Keratinocyte (primary cell): ENCODE data around the gene XRCC1. TPM values are rescaled to one million over a fixed set of nuclear protein-coding genes. Genes with fewer than 3 reads are reported as not detected.
A peak's percentile ranks its signal among the peaks of the same experiment; 100 is the strongest.

Experiments used
- DNase-seq: peaks from one replicate; pipeline ENCODE4 v3.0.0-alpha.2; 2011; ENCODE audit warnings: low read depth, missing footprints, low spot score
- FAIRE-seq: peaks from 2 replicates; lab custom pipeline; 2011; peaks lifted over from hg19 to GRCh38; lab: Jason Lieb, UNC
- H2AFZ ChIP-seq: 2 replicates; pipeline ENCODE4 v1.6.0; 2012; ENCODE audit warnings: low read length, control low read depth, inconsistent platforms; ENCODE audit not compliant: control insufficient read depth
- H3K27ac ChIP-seq: 2 replicates; pipeline ENCODE4 v1.5.1; 2011; ENCODE audit warnings: low read length; ENCODE audit not compliant: control insufficient read depth, insufficient read depth
- H3K27me3 ChIP-seq: 3 replicates; pipeline ENCODE4 v1.6.0; 2011; ENCODE audit warnings: low read length; ENCODE audit not compliant: control insufficient read depth, insufficient read depth; ENCODE audit errors: extremely low read depth
- H3K36me3 ChIP-seq, 2 experiments: 2 replicates in 1 of 2; 3 replicates in 1 of 2; pipeline ENCODE4 v1.5.1; 2011; ENCODE audit warnings: low read length in 2 of 2, mild to moderate bottlenecking in 1 of 2; ENCODE audit not compliant: control insufficient read depth in 2 of 2, insufficient read depth in 2 of 2; ENCODE audit errors: extremely low read depth in 1 of 2
- H3K4me1 ChIP-seq: 3 replicates; pipeline ENCODE4 v1.5.1; 2011; ENCODE audit warnings: low read length; ENCODE audit not compliant: control insufficient read depth, insufficient read depth; ENCODE audit errors: extremely low read depth
- H3K4me2 ChIP-seq: 3 replicates; pipeline ENCODE4 v1.6.0; 2011; ENCODE audit warnings: low read depth, low read length; ENCODE audit not compliant: control insufficient read depth, insufficient read depth; ENCODE audit errors: extremely low read depth
- H3K4me3 ChIP-seq, 3 experiments: fragments of 200-600 bp in 1 of 3; sonication (generic) in 1 of 3; 2 replicates in 2 of 3; 3 replicates in 1 of 3; pipeline ENCODE4 v1.5.1; 2011 to 2016; ENCODE audit warnings: low read length in 3 of 3, mild to moderate bottlenecking in 3 of 3, control low read depth in 2 of 3, inconsistent platforms in 1 of 3, low read depth in 1 of 3, mixed read lengths in 1 of 3, mixed run types in 1 of 3, moderate library complexity in 1 of 3; ENCODE audit not compliant: control insufficient read depth in 2 of 3, insufficient read depth in 2 of 3; ENCODE audit errors: extremely low read depth in 1 of 3
- H3K79me2 ChIP-seq: 2 replicates; pipeline ENCODE4 v1.6.0; 2012; ENCODE audit warnings: low read length; ENCODE audit not compliant: control insufficient read depth, insufficient read depth
- H3K9ac ChIP-seq: 3 replicates; pipeline ENCODE4 v1.6.0; 2011; ENCODE audit warnings: low read length; ENCODE audit not compliant: control insufficient read depth, insufficient read depth; ENCODE audit errors: extremely low read depth
- H3K9me1 ChIP-seq: 3 replicates; pipeline ENCODE4 v1.6.0; 2011; ENCODE audit warnings: low read length; ENCODE audit not compliant: control insufficient read depth, insufficient read depth; ENCODE audit errors: extremely low read depth
- H3K9me3 ChIP-seq: 2 replicates; pipeline ENCODE4 v1.5.1; 2012; ENCODE audit warnings: low read depth, low read length; ENCODE audit not compliant: control insufficient read depth
- H4K20me1 ChIP-seq: 3 replicates; pipeline ENCODE4 v1.6.0; 2011; ENCODE audit warnings: low read length; ENCODE audit not compliant: control insufficient read depth, insufficient read depth; ENCODE audit errors: extremely low read depth
- EZH2 ChIP-seq: IDR thresholded peaks from one replicate; pipeline ENCODE4 v1.6.1; 2012; ENCODE audit warnings: inconsistent platforms, mild to moderate bottlenecking, low read length, moderate library complexity
- dilution Hi-C: fragments of 300-500 bp; cut with MboI; formaldehyde crosslinking; loops from one replicate; pipeline ENCODE4 v1.7.0; 2020; ENCODE audit warnings: low sequenced_read_pairs; ENCODE audit not compliant: extremely low pct_ligation_motif_present
- polyA plus RNA-seq, 5 experiments: library from polyadenylated mRNA; depleted of rRNA in 3 of 5; stranded (reverse) in 3 of 5; stranded (forward) in 1 of 5; unstranded in 1 of 5; fragments of >200 nt; gene quantifications; 1 replicate in 1 of 5; 2 replicates in 3 of 5; 3 replicates in 1 of 5; pipeline versions ENCODE4 v1.2.1 to v1.2.3, GENCODE V29; 2011 to 2012; ENCODE audit warnings: missing spikeins in 2 of 5, low read depth in 1 of 5, low replicate concordance in 1 of 5
- TF ChIP-seq, protein P1 (sequence below), 3 experiments: IDR thresholded peaks in 1 of 3; conservative IDR thresholded peaks in 1 of 3; optimal IDR thresholded peaks in 1 of 3; 2 replicates in 2 of 3; 3 replicates in 1 of 3; pipeline versions ENCODE3 to v1.5.1; 2011; ENCODE audit warnings: low read length in 3 of 3, mild to moderate bottlenecking in 3 of 3, moderate library complexity in 2 of 3, control low read depth in 1 of 3, inconsistent platforms in 1 of 3; ENCODE audit not compliant: insufficient read depth in 2 of 3; ENCODE audit errors: extremely low read depth in 1 of 3

Gene XRCC1
- polyA plus RNA-seq, 1 donor (not counting 4 experiments of a cell fraction or from before 2014, with no cell fraction given) = 16.3 TPM

GRCh38 chr19:43570174-43570791 is 5.0 kb downstream of the XRCC1 start:
- no peak overlapping the region for H3K27ac ChIP-seq
- FAIRE-seq = peak; percentile 55
- dilution Hi-C loops = no loop called here

GRCh38 chr19:43569657-43570056 is 5.7 kb downstream of the XRCC1 start:
- Histone ChIP-seq H3K9ac (no peak overlapping the region), H3K79me2 (peaks cover 15% of the 10 kb centered on the region), H4K20me1 (no peaks in the 10 kb centered on the region), H3K4me3 (no peak overlapping the region), H3K27ac (no peak overlapping the region), H3K9me1 (no peaks in the 10 kb centered on the region), H3K4me1 (peaks cover 10% of the 10 kb centered on the region), H3K4me2 (no peak overlapping the region), H3K36me3 (peaks cover 0 to 4% of the 10 kb centered on the region in 2 experiments), H3K27me3 (no peaks in the 10 kb centered on the region), H2AFZ (no peak overlapping the region), H3K9me3 (no peaks in the 10 kb centered on the region)
- DNase-seq = no peak
- FAIRE-seq = no peak
- dilution Hi-C loops = no loop called here
- TF ChIP-seq, protein P1, sequence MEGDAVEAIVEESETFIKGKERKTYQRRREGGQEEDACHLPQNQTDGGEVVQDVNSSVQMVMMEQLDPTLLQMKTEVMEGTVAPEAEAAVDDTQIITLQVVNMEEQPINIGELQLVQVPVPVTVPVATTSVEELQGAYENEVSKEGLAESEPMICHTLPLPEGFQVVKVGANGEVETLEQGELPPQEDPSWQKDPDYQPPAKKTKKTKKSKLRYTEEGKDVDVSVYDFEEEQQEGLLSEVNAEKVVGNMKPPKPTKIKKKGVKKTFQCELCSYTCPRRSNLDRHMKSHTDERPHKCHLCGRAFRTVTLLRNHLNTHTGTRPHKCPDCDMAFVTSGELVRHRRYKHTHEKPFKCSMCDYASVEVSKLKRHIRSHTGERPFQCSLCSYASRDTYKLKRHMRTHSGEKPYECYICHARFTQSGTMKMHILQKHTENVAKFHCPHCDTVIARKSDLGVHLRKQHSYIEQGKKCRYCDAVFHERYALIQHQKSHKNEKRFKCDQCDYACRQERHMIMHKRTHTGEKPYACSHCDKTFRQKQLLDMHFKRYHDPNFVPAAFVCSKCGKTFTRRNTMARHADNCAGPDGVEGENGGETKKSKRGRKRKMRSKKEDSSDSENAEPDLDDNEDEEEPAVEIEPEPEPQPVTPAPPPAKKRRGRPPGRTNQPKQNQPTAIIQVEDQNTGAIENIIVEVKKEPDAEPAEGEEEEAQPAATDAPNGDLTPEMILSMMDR (optimal IDR thresholded peaks at IDR 0.05 in 1 of 3, IDR thresholded peaks at IDR 0.05 in 1 of 3, conservative IDR thresholded peaks at IDR 0.05 in 1 of 3; ENCODE audit: extremely low read depth in 1 of 3, insufficient read depth in 2 of 3, low read length in 3 of 3) = no peak
- TF ChIP-seq EZH2 = no peak

More at GRCh38 chr19:43570174-43570791, 5.0 kb downstream of the XRCC1 start:
- Histone ChIP-seq H3K4me1 (peaks cover 13% of the 10 kb centered on the region), H3K9ac (no peak overlapping the region), H3K79me2 (peaks cover 20% of the 10 kb centered on the region), H3K36me3 (peaks cover 0 to 4% of the 10 kb centered on the region in 2 experiments), H2AFZ (no peak overlapping the region), H3K9me3 (no peaks in the 10 kb centered on the region), H4K20me1 (no peaks in the 10 kb centered on the region), H3K4me3 (no peak overlapping the region), H3K4me2 (no peak overlapping the region), H3K27me3 (no peaks in the 10 kb centered on the region), H3K9me1 (no peaks in the 10 kb centered on the region)
- no peak for TF ChIP-seq EZH2
- TF ChIP-seq, protein P1 (optimal IDR thresholded peaks at IDR 0.05 in 1 of 3, IDR thresholded peaks at IDR 0.05 in 1 of 3, conservative IDR thresholded peaks at IDR 0.05 in 1 of 3; ENCODE audit: extremely low read depth in 1 of 3, insufficient read depth in 2 of 3, low read length in 3 of 3) = no peak
- DNase-seq = no peak
